KMS-11 (cell line): ENCODE measurements around the gene CENPH.

Experiments
- H2AFZ ChIP-seq: fragments of 200-600 bp; sonication (generic); 2 replicates; pipeline ENCODE4 v1.6.1; 2016; ENCODE audit warnings: antibody characterized with exemption, mixed run types, low read depth
- H3K27ac ChIP-seq: fragments of 200-600 bp; sonication (generic); 2 replicates; pipeline ENCODE4 v1.6.1; 2016; ENCODE audit warnings: mild to moderate bottlenecking, mixed run types
- H3K27me3 ChIP-seq: fragments of 200-600 bp; sonication (generic); 2 replicates; pipeline ENCODE4 v1.6.1; 2017; ENCODE audit warnings: mild to moderate bottlenecking, low read depth, mixed run types, moderate library complexity; ENCODE audit not compliant: insufficient read depth
- H3K36me3 ChIP-seq: fragments of 200-600 bp; sonication (generic); 2 replicates; pipeline ENCODE4 v1.6.1; 2017; ENCODE audit warnings: mild to moderate bottlenecking, mixed run types; ENCODE audit not compliant: insufficient read depth
- H3K4me1 ChIP-seq: fragments of 200-600 bp; sonication (generic); 2 replicates; pipeline ENCODE4 v1.6.1; 2016; ENCODE audit warnings: mild to moderate bottlenecking, low read depth, mixed run types; ENCODE audit not compliant: poor library complexity, severe bottlenecking
- H3K4me2 ChIP-seq: fragments of 200-600 bp; sonication (generic); 2 replicates; pipeline ENCODE4 v1.7.0; 2016; ENCODE audit warnings: mild to moderate bottlenecking, mixed run types
- H3K4me3 ChIP-seq: fragments of 200-600 bp; sonication (generic); IDR thresholded peaks from 2 replicates; pipeline ENCODE4 v1.6.1; 2017; ENCODE audit warnings: low read depth, low read length, mixed read lengths; ENCODE audit not compliant: insufficient read depth
- H3K79me2 ChIP-seq: fragments of 200-600 bp; sonication (generic); 2 replicates; pipeline ENCODE4 v1.6.1; 2016; ENCODE audit warnings: low read depth, mixed run types; ENCODE audit not compliant: insufficient read depth
- H3K9ac ChIP-seq: fragments of 200-600 bp; sonication (generic); 2 replicates; pipeline ENCODE4 v1.6.1; 2016; ENCODE audit warnings: mild to moderate bottlenecking, mixed run types
- H4K20me1 ChIP-seq: fragments of 200-600 bp; sonication (generic); 2 replicates; pipeline ENCODE4 v1.6.1; 2016; ENCODE audit warnings: mild to moderate bottlenecking, mixed run types; ENCODE audit not compliant: insufficient read depth
- CTCF ChIP-seq: fragments of 200-600 bp; sonication (generic); conservative IDR thresholded peaks from 2 replicates; pipeline ENCODE4 v1.6.1; 2017; ENCODE audit warnings: low read depth, mild to moderate bottlenecking, antibody characterized with exemption, low read length, moderate library complexity, mixed read lengths

CENPH gene

GRCh38 chr5:69212022-69212421, 22.6 kb downstream of the CENPH start:
- Histone ChIP-seq H2AFZ (no peak overlapping the region), H3K36me3 (no peaks in the 10 kb centered on the region), H4K20me1 (no peaks in the 10 kb centered on the region), H3K9ac (no peak overlapping the region), H3K79me2 (no peaks in the 10 kb centered on the region), H3K4me2 (no peak overlapping the region), H3K27ac (no peak overlapping the region), H3K4me1 (peaks cover 8% of the 10 kb centered on the region), H3K27me3 (no peaks in the 10 kb centered on the region), H3K4me3 (no peak overlapping the region)
- no peak for TF ChIP-seq CTCF

GRCh38 chr5:69213513-69214215, 24.3 kb downstream of the CENPH start:
- Histone ChIP-seq H2AFZ (no peak overlapping the region), H3K9ac (no peak overlapping the region), H3K27me3 (no peaks in the 10 kb centered on the region), H3K4me2 (no peak overlapping the region), H4K20me1 (no peaks in the 10 kb centered on the region), H3K27ac (no peak overlapping the region), H3K4me1 (peaks cover 13% of the 10 kb centered on the region), H3K79me2 (peaks cover 3% of the 10 kb centered on the region; the same call in 1 of the 2 replicates), H3K36me3 (no peaks in the 10 kb centered on the region), H3K4me3 (no peak overlapping the region)
- no peak for TF ChIP-seq CTCF

GRCh38 chr5:69217151-69217511, 27.7 kb downstream of the CENPH start:
- Histone ChIP-seq H3K4me1 (peaks cover 17% of the 10 kb centered on the region), H3K9ac (peak overlapping the region; percentile 55; the same call in 1 of the 2 replicates), H2AFZ (peak overlapping the region; percentile 77)

More at GRCh38 chr5:69217151-69217511, 27.7 kb downstream of the CENPH start:
- Histone ChIP-seq H4K20me1 (no peaks in the 10 kb centered on the region), H3K79me2 (peaks cover 11% of the 10 kb centered on the region; the same call in 1 of the 2 replicates), H3K4me2 (peak overlapping the region; percentile 84), H3K27ac (no peak overlapping the region), H3K27me3 (no peaks in the 10 kb centered on the region), H3K4me3 (no peak overlapping the region), H3K36me3 (no peaks in the 10 kb centered on the region)
- no peak for TF ChIP-seq CTCF
